ENCODE measurements around the gene MYO10.

- TF ChIP-seq POLR2A (IDR thresholded peaks at IDR 0.05) (no peak), CTCF (IDR thresholded peaks at IDR 0.05) (no peak)
Observed at GRCh38 chr5:16701134-16702099, 234.7 kb downstream of the MYO10 start.

All from Peyer's patch (tissue), 4 donors.